Measurements from ENCODE around the gene NCOA5. TPM values are rescaled to one million over a fixed set of nuclear protein-coding genes. Genes with fewer than 3 reads are reported as not detected.

NCOA5 gene
- total RNA-seq, 1 donor from 2014 or later = 42.9 TPM

DNA sequence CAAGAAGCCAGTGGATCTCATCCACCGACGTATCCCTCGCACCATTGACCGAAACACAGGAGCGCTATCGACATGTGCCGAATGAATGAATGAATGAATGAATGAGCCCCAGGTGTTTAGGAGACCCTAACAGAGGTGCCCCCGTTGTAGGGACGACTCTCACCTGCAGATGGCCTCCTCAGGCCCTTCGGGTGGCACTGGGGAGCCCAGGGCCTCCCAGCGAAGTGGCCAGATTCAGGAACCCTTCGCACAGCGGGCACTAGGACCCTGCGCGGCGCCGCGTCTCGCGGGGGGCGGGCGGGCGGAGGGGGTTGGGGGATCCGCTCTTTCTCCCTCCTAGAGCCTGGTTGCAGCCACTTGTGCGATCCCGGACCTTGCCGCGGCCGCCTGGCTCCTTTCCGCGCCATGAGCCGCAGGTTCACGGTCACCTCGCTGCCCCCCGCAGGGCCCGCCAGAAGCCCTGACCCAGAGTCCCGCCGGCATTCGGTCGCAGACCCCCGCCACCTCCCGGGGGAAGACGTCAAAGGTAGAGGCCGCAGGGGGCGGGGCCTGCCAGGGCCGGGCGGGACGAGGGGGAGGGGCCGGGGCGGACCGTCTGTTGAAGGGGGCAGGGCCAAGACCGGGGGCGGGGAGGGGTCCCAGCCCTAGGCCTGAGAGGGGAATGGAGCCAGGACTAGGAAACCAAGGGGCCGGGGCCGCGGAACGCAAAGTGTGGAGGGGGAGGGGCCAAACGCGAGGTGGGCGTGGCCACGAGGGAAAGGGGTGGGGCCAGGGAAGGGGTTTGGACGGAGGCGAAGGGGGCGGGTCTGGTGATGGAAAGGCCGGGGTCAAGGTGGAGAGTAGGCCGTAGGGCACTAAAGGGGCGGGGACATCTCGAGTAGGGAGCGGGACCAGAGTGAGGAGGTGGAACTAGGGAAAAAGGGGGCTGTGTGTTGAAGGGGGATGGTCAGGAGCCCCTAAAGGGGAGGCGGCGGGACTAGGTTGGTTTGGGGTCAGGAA, 68.1 kb downstream of the NCOA5 start:
- Mint-ChIP-seq H3K9me3 (ENCODE audit: unreplicated experiment) (peaks cover 9% of the 10 kb centered on the region), H3K4me1 (ENCODE audit: low read depth, unreplicated experiment) (peaks cover 19% of the 10 kb centered on the region), H3K27me3 (ENCODE audit: unreplicated experiment) (peaks cover 16% of the 10 kb centered on the region), H3K27ac (ENCODE audit: unreplicated experiment) (no peak overlapping the region), H3K4me3 (ENCODE audit: unreplicated experiment) (peak overlapping the region; percentile 82), H3K36me3 (ENCODE audit: unreplicated experiment) (peaks cover 4% of the 10 kb centered on the region)
- peak; percentile 95 for DNase-seq
- TF ChIP-seq, protein P1, sequence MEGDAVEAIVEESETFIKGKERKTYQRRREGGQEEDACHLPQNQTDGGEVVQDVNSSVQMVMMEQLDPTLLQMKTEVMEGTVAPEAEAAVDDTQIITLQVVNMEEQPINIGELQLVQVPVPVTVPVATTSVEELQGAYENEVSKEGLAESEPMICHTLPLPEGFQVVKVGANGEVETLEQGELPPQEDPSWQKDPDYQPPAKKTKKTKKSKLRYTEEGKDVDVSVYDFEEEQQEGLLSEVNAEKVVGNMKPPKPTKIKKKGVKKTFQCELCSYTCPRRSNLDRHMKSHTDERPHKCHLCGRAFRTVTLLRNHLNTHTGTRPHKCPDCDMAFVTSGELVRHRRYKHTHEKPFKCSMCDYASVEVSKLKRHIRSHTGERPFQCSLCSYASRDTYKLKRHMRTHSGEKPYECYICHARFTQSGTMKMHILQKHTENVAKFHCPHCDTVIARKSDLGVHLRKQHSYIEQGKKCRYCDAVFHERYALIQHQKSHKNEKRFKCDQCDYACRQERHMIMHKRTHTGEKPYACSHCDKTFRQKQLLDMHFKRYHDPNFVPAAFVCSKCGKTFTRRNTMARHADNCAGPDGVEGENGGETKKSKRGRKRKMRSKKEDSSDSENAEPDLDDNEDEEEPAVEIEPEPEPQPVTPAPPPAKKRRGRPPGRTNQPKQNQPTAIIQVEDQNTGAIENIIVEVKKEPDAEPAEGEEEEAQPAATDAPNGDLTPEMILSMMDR (IDR thresholded peaks at IDR 0.05; ENCODE audit: partially characterized antibody, unreplicated experiment) = peak; percentile 7

DNA sequence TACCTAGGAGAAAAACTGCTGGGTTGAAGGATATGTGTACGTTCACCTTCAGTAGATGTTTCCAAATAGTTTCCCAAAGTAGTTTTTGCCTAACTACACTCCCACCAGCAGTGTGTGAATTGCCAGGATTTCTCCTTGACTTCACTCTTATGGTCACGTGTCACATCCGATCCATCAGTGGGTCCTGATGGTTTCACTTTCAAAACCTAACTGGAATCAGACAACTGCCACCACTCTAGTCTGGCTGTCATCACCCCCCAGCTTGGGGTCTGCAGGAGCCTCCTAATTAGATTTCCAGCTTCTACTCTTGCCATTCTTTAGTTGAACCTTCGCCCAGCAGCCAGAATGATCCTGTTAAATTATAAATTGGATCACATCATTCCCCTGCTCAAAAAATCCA, 69.2 kb downstream of the NCOA5 start:
- no peak for DNase-seq
- peaks cover 4% of the 10 kb centered on the region for H3K36me3 Mint-ChIP-seq (ENCODE audit: unreplicated experiment)
- no peak overlapping the region for H3K27ac Mint-ChIP-seq (ENCODE audit: unreplicated experiment)
- peaks cover 15% of the 10 kb centered on the region for H3K4me1 Mint-ChIP-seq (ENCODE audit: low read depth, unreplicated experiment)
- TF ChIP-seq, protein P1 (IDR thresholded peaks at IDR 0.05; ENCODE audit: partially characterized antibody, unreplicated experiment) = no peak
- peaks cover 11% of the 10 kb centered on the region for H3K27me3 Mint-ChIP-seq (ENCODE audit: unreplicated experiment)
- H3K9me3 Mint-ChIP-seq (ENCODE audit: unreplicated experiment) = peaks cover 9% of the 10 kb centered on the region
- peak overlapping the region; percentile 69 for H3K4me3 Mint-ChIP-seq (ENCODE audit: unreplicated experiment)

- no peak for DNase-seq
Observed at GRCh38 chr20:46018611-46019010, 71.2 kb downstream of the NCOA5 start.

GRCh38 chr20:46018112-46018511, 71.7 kb downstream of the NCOA5 start:
- Mint-ChIP-seq H3K4me3 (ENCODE audit: unreplicated experiment) (no peak overlapping the region), H3K27me3 (ENCODE audit: unreplicated experiment) (peaks cover 4% of the 10 kb centered on the region), H3K4me1 (ENCODE audit: low read depth, unreplicated experiment) (peaks cover 7% of the 10 kb centered on the region), H3K27ac (ENCODE audit: unreplicated experiment) (no peak overlapping the region), H3K36me3 (ENCODE audit: unreplicated experiment) (peaks cover 4% of the 10 kb centered on the region), H3K9me3 (ENCODE audit: unreplicated experiment) (peaks cover 8% of the 10 kb centered on the region)
- TF ChIP-seq, protein P1 (IDR thresholded peaks at IDR 0.05; ENCODE audit: partially characterized antibody, unreplicated experiment) = no peak
- no peak for DNase-seq

More at GRCh38 chr20:46018611-46019010, 71.2 kb downstream of the NCOA5 start:
- Mint-ChIP-seq H3K4me3 (ENCODE audit: unreplicated experiment) (no peak overlapping the region), H3K9me3 (ENCODE audit: unreplicated experiment) (peaks cover 13% of the 10 kb centered on the region), H3K4me1 (ENCODE audit: low read depth, unreplicated experiment) (peaks cover 11% of the 10 kb centered on the region), H3K36me3 (ENCODE audit: unreplicated experiment) (peaks cover 4% of the 10 kb centered on the region), H3K27ac (ENCODE audit: unreplicated experiment) (no peak overlapping the region), H3K27me3 (ENCODE audit: unreplicated experiment) (peaks cover 7% of the 10 kb centered on the region)
- TF ChIP-seq, protein P1 (IDR thresholded peaks at IDR 0.05; ENCODE audit: partially characterized antibody, unreplicated experiment) = no peak

GRCh38 chr20:46017272-46017671, 72.5 kb downstream of the NCOA5 start:
- Mint-ChIP-seq H3K36me3 (ENCODE audit: unreplicated experiment) (peaks cover 4% of the 10 kb centered on the region), H3K4me3 (ENCODE audit: unreplicated experiment) (no peak overlapping the region), H3K27ac (ENCODE audit: unreplicated experiment) (no peak overlapping the region), H3K9me3 (ENCODE audit: unreplicated experiment) (peaks cover 8% of the 10 kb centered on the region), H3K27me3 (ENCODE audit: unreplicated experiment) (peaks cover 4% of the 10 kb centered on the region), H3K4me1 (ENCODE audit: low read depth, unreplicated experiment) (peaks cover 6% of the 10 kb centered on the region)
- TF ChIP-seq, protein P1 (IDR thresholded peaks at IDR 0.05; ENCODE audit: partially characterized antibody, unreplicated experiment) = no peak
- DNase-seq = no peak
